ENCODE results near the gene NELL2.

GRCh38 chr12:44502681-44503080 lies 373.4 kb downstream of the NELL2 start:
- TF ChIP-seq CTCF (IDR thresholded peaks at IDR 0.05; ENCODE audit: insufficient read depth, low read length), result no peak
- no peak for TF ChIP-seq REST (IDR thresholded peaks at IDR 0.05; ENCODE audit: insufficient replicate concordance, low read depth)
- TF ChIP-seq GABPA (IDR thresholded peaks at IDR 0.05; ENCODE audit: low read depth), result no peak
